ENCODE data around the gene SLC2A2.

The SLC2A2 gene

DNA sequence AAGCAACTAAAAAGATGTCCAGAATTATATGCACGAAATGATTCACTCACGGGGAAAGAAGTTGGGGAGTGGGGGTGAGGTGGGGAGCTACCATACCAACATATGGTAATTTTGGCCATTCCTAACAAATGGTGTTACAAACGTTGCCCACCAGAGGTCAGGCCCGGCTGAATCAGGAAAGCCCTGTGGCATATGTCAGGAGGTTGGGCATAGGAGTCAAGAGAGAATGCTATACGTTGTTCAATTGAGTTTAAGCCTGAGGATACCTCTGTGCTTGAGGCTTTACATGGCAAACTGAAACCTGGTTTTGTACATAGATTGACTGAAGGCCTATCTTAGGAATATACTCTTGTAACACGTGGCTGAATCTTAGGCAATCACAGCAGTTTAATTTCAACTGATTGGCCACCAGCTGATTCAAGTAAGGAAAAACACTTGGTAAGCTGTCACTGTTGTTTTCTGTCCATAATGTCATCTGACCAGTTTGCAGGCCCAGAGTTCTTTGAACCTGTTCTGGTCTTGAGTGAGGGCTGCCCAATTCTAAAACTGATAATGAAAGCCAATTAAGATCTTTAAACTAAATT, 23.4 kb upstream of the SLC2A2 start:
- TF ChIP-seq, protein P1, sequence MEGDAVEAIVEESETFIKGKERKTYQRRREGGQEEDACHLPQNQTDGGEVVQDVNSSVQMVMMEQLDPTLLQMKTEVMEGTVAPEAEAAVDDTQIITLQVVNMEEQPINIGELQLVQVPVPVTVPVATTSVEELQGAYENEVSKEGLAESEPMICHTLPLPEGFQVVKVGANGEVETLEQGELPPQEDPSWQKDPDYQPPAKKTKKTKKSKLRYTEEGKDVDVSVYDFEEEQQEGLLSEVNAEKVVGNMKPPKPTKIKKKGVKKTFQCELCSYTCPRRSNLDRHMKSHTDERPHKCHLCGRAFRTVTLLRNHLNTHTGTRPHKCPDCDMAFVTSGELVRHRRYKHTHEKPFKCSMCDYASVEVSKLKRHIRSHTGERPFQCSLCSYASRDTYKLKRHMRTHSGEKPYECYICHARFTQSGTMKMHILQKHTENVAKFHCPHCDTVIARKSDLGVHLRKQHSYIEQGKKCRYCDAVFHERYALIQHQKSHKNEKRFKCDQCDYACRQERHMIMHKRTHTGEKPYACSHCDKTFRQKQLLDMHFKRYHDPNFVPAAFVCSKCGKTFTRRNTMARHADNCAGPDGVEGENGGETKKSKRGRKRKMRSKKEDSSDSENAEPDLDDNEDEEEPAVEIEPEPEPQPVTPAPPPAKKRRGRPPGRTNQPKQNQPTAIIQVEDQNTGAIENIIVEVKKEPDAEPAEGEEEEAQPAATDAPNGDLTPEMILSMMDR (IDR thresholded peaks at IDR 0.05), result no peak
- Histone ChIP-seq H3K4me1 (ENCODE audit: control insufficient read depth in 1 of 2, insufficient read depth in 1 of 2, low read depth in 1 of 2, low read length in 1 of 2) (no peaks in the 10 kb centered on the region), H3K36me3 (no peaks in the 10 kb centered on the region), H3K9me3 (no peaks in the 10 kb centered on the region), H3K27me3 (no peaks in the 10 kb centered on the region), H3K27ac (no peak overlapping the region), H3K4me3 (ENCODE audit: low read depth in 1 of 2, low read length in 1 of 2) (no peak overlapping the region)

DNA sequence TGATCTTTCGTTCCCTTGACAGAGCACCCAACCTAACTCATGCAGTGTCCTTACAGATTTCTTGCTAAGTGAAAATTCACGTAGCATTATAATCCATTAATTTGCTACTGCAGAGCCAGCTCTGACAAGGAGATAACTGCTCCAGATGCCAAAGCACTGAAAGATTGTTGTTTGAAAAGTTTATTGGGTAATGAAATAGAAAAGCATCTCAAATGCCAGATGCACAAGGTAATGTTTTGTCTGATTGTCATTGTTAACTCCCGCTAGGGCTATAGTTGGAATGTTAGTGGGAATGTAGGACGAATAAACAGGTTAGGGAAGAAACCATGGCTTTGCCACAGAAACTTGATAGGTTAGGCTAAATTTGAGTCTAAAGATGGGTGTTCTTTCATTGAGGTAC, 20.2 kb upstream of the SLC2A2 start:
- H3K4me3 ChIP-seq (ENCODE audit: low read depth in 1 of 2, low read length in 1 of 2), result no peak overlapping the region
- no peaks in the 10 kb centered on the region for H3K9me3 ChIP-seq
- no peaks in the 10 kb centered on the region for H3K4me1 ChIP-seq (ENCODE audit: control insufficient read depth in 1 of 2, insufficient read depth in 1 of 2, low read depth in 1 of 2, low read length in 1 of 2)
- TF ChIP-seq, protein P1 (IDR thresholded peaks at IDR 0.05), result no peak
- H3K27ac ChIP-seq, result no peak overlapping the region
- H3K27me3 ChIP-seq, result no peaks in the 10 kb centered on the region
- H3K36me3 ChIP-seq, result no peaks in the 10 kb centered on the region

DNA sequence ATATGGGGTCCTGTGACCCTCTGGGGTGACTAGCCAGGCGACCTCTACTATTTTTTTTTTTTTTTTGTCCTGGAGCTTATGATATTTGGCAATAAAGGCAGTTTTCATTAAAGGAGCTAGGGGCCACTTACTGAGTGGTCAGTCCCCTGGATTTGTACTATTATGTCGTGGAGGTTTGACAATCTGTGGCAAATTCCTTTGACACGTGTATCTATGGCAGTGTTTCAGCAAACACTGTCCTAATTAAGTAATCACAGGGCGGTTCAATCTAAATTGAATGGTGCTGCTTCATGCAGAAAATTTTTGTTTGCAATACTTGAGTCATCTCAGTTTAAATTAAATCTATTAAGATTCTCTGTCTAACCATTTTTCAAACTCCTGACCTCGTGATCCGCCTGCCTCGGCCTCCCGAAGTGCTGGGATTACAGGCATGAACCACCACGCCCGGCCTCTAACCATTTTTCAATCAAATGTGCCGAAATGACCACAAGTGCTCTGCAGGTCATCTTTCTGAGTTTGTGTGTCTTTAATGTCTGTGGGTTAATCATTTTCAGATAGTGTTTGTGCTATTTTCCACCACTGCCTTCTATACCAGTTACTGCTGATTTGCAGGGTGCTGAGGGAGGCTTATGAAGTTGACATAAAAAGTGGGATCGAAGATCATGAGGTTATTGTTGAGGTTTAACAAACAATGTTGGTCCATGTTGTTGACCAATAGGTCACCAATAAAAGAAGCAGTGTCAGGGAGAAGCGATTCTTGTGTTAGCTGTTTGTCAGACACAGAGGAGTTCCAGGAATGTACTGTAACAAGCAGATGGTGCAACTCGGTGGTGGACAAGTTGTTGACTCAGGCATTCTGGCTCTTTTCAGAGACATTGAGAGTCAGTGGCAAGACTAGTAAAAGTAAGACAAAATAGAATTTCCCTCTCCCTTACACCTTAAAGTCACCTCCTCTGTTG, 18.6 kb upstream of the SLC2A2 start:
- Histone ChIP-seq H3K27me3 (no peaks in the 10 kb centered on the region), H3K36me3 (no peaks in the 10 kb centered on the region), H3K4me3 (ENCODE audit: low read depth in 1 of 2, low read length in 1 of 2) (no peak overlapping the region), H3K4me1 (ENCODE audit: control insufficient read depth in 1 of 2, insufficient read depth in 1 of 2, low read depth in 1 of 2, low read length in 1 of 2) (no peaks in the 10 kb centered on the region), H3K9me3 (no peaks in the 10 kb centered on the region), H3K27ac (no peak overlapping the region)
- TF ChIP-seq, protein P1 (IDR thresholded peaks at IDR 0.05), result no peak

DNA sequence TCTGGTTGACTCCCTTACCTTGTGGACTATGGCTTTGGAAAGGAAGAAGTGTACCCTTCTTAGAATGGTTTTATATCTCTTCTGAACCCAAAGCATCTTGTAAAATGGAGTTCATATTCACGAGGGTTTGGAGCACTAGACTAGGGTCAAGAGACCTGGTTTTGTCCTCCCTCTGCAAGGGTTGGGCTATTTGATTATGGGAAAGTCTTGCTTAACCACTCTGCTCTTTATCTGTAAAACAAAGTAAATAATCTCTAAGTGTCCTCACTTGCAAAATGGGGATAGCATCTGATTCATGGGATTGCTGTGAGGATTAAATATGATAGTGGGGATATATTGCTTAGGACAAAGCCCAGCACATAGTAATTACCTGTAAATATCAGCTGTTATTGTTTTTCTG, 17.9 kb upstream of the SLC2A2 start:
- no peak overlapping the region for H3K27ac ChIP-seq
- TF ChIP-seq, protein P1 (IDR thresholded peaks at IDR 0.05), result no peak
- no peaks in the 10 kb centered on the region for H3K9me3 ChIP-seq
- no peak overlapping the region for H3K4me3 ChIP-seq (ENCODE audit: low read depth in 1 of 2, low read length in 1 of 2)
- no peaks in the 10 kb centered on the region for H3K4me1 ChIP-seq (ENCODE audit: control insufficient read depth in 1 of 2, insufficient read depth in 1 of 2, low read depth in 1 of 2, low read length in 1 of 2)
- H3K36me3 ChIP-seq, result no peaks in the 10 kb centered on the region
- H3K27me3 ChIP-seq, result no peaks in the 10 kb centered on the region

DNA sequence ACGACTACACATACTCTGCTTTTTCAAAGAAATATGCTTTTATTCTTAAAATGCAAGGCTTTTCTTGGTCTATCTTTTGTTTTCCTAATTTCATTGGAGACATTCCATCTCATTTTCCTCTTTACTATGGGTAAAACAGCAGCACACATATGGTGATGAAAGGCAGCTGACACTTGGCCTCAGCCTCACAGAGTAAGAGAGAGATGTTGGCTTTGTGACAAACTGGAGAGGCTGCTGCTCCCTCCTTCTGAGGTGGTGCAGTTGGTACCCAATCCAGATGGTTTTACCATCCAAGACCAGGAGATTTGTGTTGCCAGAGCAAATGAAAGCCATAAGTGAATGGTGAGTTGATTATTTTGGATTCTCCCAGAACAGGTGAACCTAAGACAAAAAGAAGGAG, 13.2 kb upstream of the SLC2A2 start:
- TF ChIP-seq, protein P1 (IDR thresholded peaks at IDR 0.05), result no peak
- Histone ChIP-seq H3K36me3 (no peaks in the 10 kb centered on the region), H3K27ac (no peak overlapping the region), H3K27me3 (no peaks in the 10 kb centered on the region), H3K9me3 (no peaks in the 10 kb centered on the region), H3K4me3 (ENCODE audit: low read depth in 1 of 2, low read length in 1 of 2) (no peak overlapping the region), H3K4me1 (ENCODE audit: control insufficient read depth in 1 of 2, insufficient read depth in 1 of 2, low read depth in 1 of 2, low read length in 1 of 2) (no peaks in the 10 kb centered on the region)

Data from neutrophil (primary cell).